OCI-LY1 (cell line): ENCODE results near the gene ASCC1.

ENCODE experiments used
- H2AFZ ChIP-seq: fragments of 200-600 bp; sonication (generic), shearing (Covaris generic); 2 replicates; pipeline ENCODE4 v1.6.0; 2014; ENCODE audit warnings: antibody characterized with exemption, mild to moderate bottlenecking, low read length
- H3F3A ChIP-seq: fragments of 200-600 bp; sonication (generic), shearing (Covaris generic); 2 replicates; pipeline ENCODE4 v1.6.0; 2014; ENCODE audit warnings: mild to moderate bottlenecking, antibody characterized with exemption, low read length, moderate library complexity; ENCODE audit not compliant: insufficient read depth
- H3K27ac ChIP-seq: fragments of 200-600 bp; sonication (generic); 2 replicates; pipeline ENCODE4 v1.5.1; 2014; ENCODE audit warnings: low read length, mixed run types, mild to moderate bottlenecking, low read depth; ENCODE audit not compliant: poor library complexity, severe bottlenecking
- H3K27me3 ChIP-seq: fragments of 200-600 bp; sonication (generic); 2 replicates; pipeline ENCODE4 v1.6.0; 2014; ENCODE audit warnings: antibody characterized with exemption, mild to moderate bottlenecking, low read length, moderate library complexity; ENCODE audit not compliant: insufficient read depth
- H3K36me3 ChIP-seq: fragments of 200-600 bp; sonication (generic); 2 replicates; pipeline ENCODE4 v1.6.1; 2014; ENCODE audit warnings: mild to moderate bottlenecking, antibody characterized with exemption, low read length, moderate library complexity, mixed read lengths; ENCODE audit not compliant: insufficient read depth
- H3K4me1 ChIP-seq: fragments of 200-600 bp; sonication (generic); 2 replicates; pipeline ENCODE4 v1.5.1; 2014; ENCODE audit warnings: mild to moderate bottlenecking, low read length, moderate library complexity; ENCODE audit not compliant: insufficient read depth, severe bottlenecking
- H3K4me2 ChIP-seq: fragments of 200-600 bp; sonication (generic), shearing (Covaris generic); 2 replicates; pipeline ENCODE4 v1.6.1; 2014; ENCODE audit warnings: low read length
- H3K4me3 ChIP-seq: fragments of 200-600 bp; sonication (generic); 2 replicates; pipeline ENCODE4 v1.5.1; 2014; ENCODE audit warnings: low read length, low read depth, mild to moderate bottlenecking, mixed read lengths; ENCODE audit not compliant: poor library complexity, severe bottlenecking
- H3K79me2 ChIP-seq: fragments of 200-600 bp; shearing (Covaris generic); 2 replicates; pipeline ENCODE4 v1.6.1; 2016; ENCODE audit warnings: mixed run types, low read length, mixed read lengths; ENCODE audit not compliant: insufficient read depth
- H3K9ac ChIP-seq: fragments of 200-600 bp; sonication (generic), shearing (Covaris generic); 2 replicates; pipeline ENCODE4 v1.6.1; 2014; ENCODE audit warnings: mild to moderate bottlenecking, low read length, mixed read lengths
- H3K9me2 ChIP-seq: fragments of 200-600 bp; sonication (generic), shearing (Covaris generic); 2 replicates; pipeline ENCODE4 v1.6.1; 2014; ENCODE audit warnings: low read depth, mild to moderate bottlenecking, low read length, mixed read lengths
- H3K9me3 ChIP-seq: fragments of 200-600 bp; shearing (Covaris generic); 2 replicates; pipeline ENCODE4 v1.6.1; 2014; ENCODE audit warnings: low read length, mixed read lengths
- H4K20me1 ChIP-seq: fragments of 200-600 bp; sonication (generic), shearing (Covaris generic); 2 replicates; pipeline ENCODE4 v1.6.0; 2016; ENCODE audit warnings: mild to moderate bottlenecking, low read length; ENCODE audit not compliant: insufficient read depth
- CTCF ChIP-seq: fragments of 200-600 bp; sonication (generic), shearing (Covaris generic); IDR thresholded peaks from 2 replicates; pipeline ENCODE4 v1.5.1; 2017; ENCODE audit warnings: mild to moderate bottlenecking, antibody characterized with exemption, low read length, moderate library complexity, mixed read lengths
- EZH2 ChIP-seq: fragments of 200-600 bp; sonication (generic), shearing (Covaris generic); IDR thresholded peaks from 2 replicates; pipeline ENCODE4 v1.8.0; 2017; ENCODE audit warnings: borderline replicate concordance, mixed run types, mild to moderate bottlenecking, antibody characterized with exemption, low read length, moderate library complexity, mixed read lengths

ASCC1 gene

GRCh38 chr10:72048450-72049124 lies 167.5 kb downstream of the ASCC1 start:
- H3K9me3 ChIP-seq = no peaks in the 10 kb centered on the region
- no peaks in the 10 kb centered on the region for H4K20me1 ChIP-seq
- no peaks in the 10 kb centered on the region for H3K4me1 ChIP-seq
- no peak overlapping the region for H3K4me3 ChIP-seq
- TF ChIP-seq CTCF (peak; percentile 100), EZH2 (no peak)
- no peak overlapping the region for H3K27ac ChIP-seq
- H3K9me2 ChIP-seq = no peaks in the 10 kb centered on the region
- H3K36me3 ChIP-seq = no peaks in the 10 kb centered on the region; the same call in 1 of the 2 replicates
- no peaks in the 10 kb centered on the region for H3F3A ChIP-seq
- peaks cover 4% of the 10 kb centered on the region; the same call in 1 of the 2 replicates for H3K27me3 ChIP-seq
- no peak overlapping the region for H2AFZ ChIP-seq
- H3K9ac ChIP-seq = no peak overlapping the region
- no peaks in the 10 kb centered on the region for H3K79me2 ChIP-seq
- no peak overlapping the region for H3K4me2 ChIP-seq
